Hepatocyte (in vitro differentiated cells): ENCODE data around the gene SDK1. TPM values are rescaled to one million over a fixed set of nuclear protein-coding genes. Genes with fewer than 3 reads are reported as not detected.

ENCODE experiments used
- DNase-seq: peaks from one replicate; pipeline ENCODE4 v3.0.0-alpha.2; 2016; ENCODE audit warnings: low spot score
- H2AFZ ChIP-seq: fragments of 200-600 bp; sonication (generic); 2 replicates; pipeline ENCODE4 v1.6.0; 2016; ENCODE audit warnings: antibody characterized with exemption, mild to moderate bottlenecking
- H3K27ac ChIP-seq: fragments of 200-600 bp; sonication (generic); 2 replicates; pipeline ENCODE4 v1.5.1; 2016; ENCODE audit warnings: mild to moderate bottlenecking
- H3K27me3 ChIP-seq: fragments of 200-600 bp; sonication (generic); 2 replicates; pipeline ENCODE4 v1.6.1; 2016
- H3K36me3 ChIP-seq: fragments of 200-600 bp; sonication (generic); replicated peaks from 2 replicates; pipeline ENCODE4 v1.5.1; 2016; ENCODE audit warnings: low read depth; ENCODE audit not compliant: insufficient read depth
- H3K4me1 ChIP-seq: fragments of 200-600 bp; sonication (generic); 2 replicates; pipeline ENCODE4 v1.5.1; 2016; ENCODE audit warnings: mild to moderate bottlenecking, moderate library complexity; ENCODE audit not compliant: insufficient read depth
- H3K4me2 ChIP-seq: fragments of 200-600 bp; sonication (generic); 2 replicates; pipeline ENCODE4 v1.6.0; 2016
- H3K4me3 ChIP-seq: fragments of 200-600 bp; sonication (generic); 2 replicates; pipeline ENCODE4 v1.5.1; 2016; ENCODE audit warnings: mild to moderate bottlenecking
- H3K79me2 ChIP-seq: fragments of 200-600 bp; sonication (generic); 2 replicates; pipeline ENCODE4 v1.6.0; 2017; ENCODE audit warnings: mild to moderate bottlenecking
- H3K9me2 ChIP-seq: fragments of 200-600 bp; sonication (generic); replicated peaks from 2 replicates; pipeline ENCODE4 v1.6.0; 2017; ENCODE audit warnings: mild to moderate bottlenecking; ENCODE audit not compliant: insufficient read depth
- H3K9me3 ChIP-seq: fragments of 200-600 bp; sonication (generic); 2 replicates; pipeline ENCODE4 v1.5.1; 2016; ENCODE audit warnings: low read depth, mild to moderate bottlenecking
- H4K20me1 ChIP-seq: fragments of 200-600 bp; sonication (generic); 2 replicates; pipeline ENCODE4 v1.6.0; 2016; ENCODE audit warnings: mild to moderate bottlenecking; ENCODE audit not compliant: insufficient read depth, poor library complexity, severe bottlenecking
- EZH2 ChIP-seq: fragments of 200-600 bp; sonication (generic); IDR thresholded peaks from 2 replicates; pipeline ENCODE4 v1.6.1; 2016; ENCODE audit warnings: antibody characterized with exemption, mild to moderate bottlenecking, borderline replicate concordance
- EZH2phosphoT487 ChIP-seq: fragments of 200-600 bp; sonication (generic); IDR thresholded peaks from one replicate; pipeline ENCODE4 v1.6.1; 2018; ENCODE audit warnings: antibody characterized with exemption, mild to moderate bottlenecking, low read depth, moderate library complexity; ENCODE audit not compliant: unreplicated experiment, severe bottlenecking
- WGBS: methylation state at CpG from one replicate; pipeline ENCODE4 v1.1.6; 2016; ENCODE audit warnings: low lambda C conversion rate; ENCODE audit errors: missing lambda C conversion rate; 5-methylcytosine and 5-hydroxymethylcytosine counted together
- polyA plus RNA-seq: library from polyadenylated mRNA; unstranded; fragments of >200 nt; fragmentation: Nextera tagmentation; extraction: Ambion mirVana; gene quantifications from 2 replicates; pipeline ENCODE4 v1.2.1, GENCODE V29; 2016
- total RNA-seq: library from RNA; depleted of rRNA; stranded (reverse); fragments of >200 nt; gene quantifications from 2 replicates; pipeline ENCODE4 v1.2.3, GENCODE V29; 2014
- TF ChIP-seq, protein P1 (sequence below): fragments of 200-600 bp; sonication (generic); IDR thresholded peaks from 2 replicates; pipeline ENCODE4 v1.5.1; 2016; ENCODE audit warnings: antibody characterized with exemption, mild to moderate bottlenecking; ENCODE audit not compliant: poor library complexity

SDK1 gene
- total and polyA plus RNA-seq, 2 experiments from 2014 or later, result 4.3 to 10.0 TPM

DNA sequence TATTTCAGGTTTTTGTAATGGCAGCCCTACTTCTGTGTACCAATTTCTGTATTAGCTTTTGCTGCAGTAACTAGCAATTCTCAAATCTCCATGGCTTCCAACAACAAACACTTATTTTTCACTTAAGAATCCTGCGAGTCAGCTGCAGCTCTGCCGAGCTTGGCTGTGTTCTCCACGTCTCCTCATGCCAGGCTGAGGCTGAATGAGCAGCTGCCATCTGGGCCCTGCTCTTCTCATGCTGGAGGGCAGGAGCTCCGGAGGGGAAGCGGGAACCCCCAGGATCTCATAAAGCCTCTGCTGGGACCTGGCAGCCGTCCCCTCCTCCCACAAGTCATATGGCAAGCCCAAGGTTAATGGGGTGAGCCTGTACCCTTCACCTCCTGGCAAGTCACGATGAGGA lies 591.1 kb downstream of the SDK1 start:
- Histone ChIP-seq H3K27me3 (no peaks in the 10 kb centered on the region), H3K4me2 (no peak overlapping the region), H2AFZ (no peak overlapping the region), H3K9me2 (no peaks in the 10 kb centered on the region), H3K4me1 (no peaks in the 10 kb centered on the region), H3K9me3 (no peaks in the 10 kb centered on the region), H3K36me3 (no peaks in the 10 kb centered on the region), H4K20me1 (no peaks in the 10 kb centered on the region), H3K79me2 (no peaks in the 10 kb centered on the region), H3K4me3 (no peak overlapping the region), H3K27ac (no peak overlapping the region)
- WGBS, result 89% methylated on average over 7 of the region's 7 CpGs
- TF ChIP-seq, protein P1, sequence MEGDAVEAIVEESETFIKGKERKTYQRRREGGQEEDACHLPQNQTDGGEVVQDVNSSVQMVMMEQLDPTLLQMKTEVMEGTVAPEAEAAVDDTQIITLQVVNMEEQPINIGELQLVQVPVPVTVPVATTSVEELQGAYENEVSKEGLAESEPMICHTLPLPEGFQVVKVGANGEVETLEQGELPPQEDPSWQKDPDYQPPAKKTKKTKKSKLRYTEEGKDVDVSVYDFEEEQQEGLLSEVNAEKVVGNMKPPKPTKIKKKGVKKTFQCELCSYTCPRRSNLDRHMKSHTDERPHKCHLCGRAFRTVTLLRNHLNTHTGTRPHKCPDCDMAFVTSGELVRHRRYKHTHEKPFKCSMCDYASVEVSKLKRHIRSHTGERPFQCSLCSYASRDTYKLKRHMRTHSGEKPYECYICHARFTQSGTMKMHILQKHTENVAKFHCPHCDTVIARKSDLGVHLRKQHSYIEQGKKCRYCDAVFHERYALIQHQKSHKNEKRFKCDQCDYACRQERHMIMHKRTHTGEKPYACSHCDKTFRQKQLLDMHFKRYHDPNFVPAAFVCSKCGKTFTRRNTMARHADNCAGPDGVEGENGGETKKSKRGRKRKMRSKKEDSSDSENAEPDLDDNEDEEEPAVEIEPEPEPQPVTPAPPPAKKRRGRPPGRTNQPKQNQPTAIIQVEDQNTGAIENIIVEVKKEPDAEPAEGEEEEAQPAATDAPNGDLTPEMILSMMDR, result no peak
- TF ChIP-seq EZH2phosphoT487 (no peak), EZH2 (no peak)
- DNase-seq, result no peak

DNA sequence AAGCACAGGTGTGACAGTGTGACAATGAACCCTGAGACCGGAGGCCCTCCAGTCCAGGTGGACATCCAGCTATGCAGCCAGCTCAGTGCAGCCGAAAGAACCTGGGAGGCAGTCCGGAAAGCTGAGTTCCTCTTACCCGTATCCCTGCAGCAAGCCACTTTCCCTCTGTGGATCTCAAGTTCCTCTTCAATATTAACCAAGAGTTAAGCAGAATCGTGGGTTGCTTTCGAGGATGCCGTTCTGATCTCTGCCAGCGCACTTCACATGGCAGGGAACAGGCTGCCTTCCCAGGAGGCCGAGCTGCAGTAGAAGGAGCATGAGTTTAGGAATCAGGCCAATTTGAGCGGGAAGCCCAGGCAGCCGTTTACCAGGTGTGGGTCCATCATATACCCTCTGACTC lies 591.6 kb downstream of the SDK1 start:
- DNase-seq, result no peak
- no peak overlapping the region for H3K4me3 ChIP-seq
- H4K20me1 ChIP-seq, result no peaks in the 10 kb centered on the region
- H3K27ac ChIP-seq, result no peak overlapping the region
- no peak overlapping the region for H3K4me2 ChIP-seq
- H3K4me1 ChIP-seq, result no peaks in the 10 kb centered on the region
- 89% methylated on average over 11 of the region's 11 CpGs for WGBS
- no peaks in the 10 kb centered on the region for H3K27me3 ChIP-seq
- TF ChIP-seq, protein P1, result no peak
- no peak for TF ChIP-seq EZH2phosphoT487
- TF ChIP-seq EZH2, result no peak
- H3K9me3 ChIP-seq, result no peaks in the 10 kb centered on the region
- H3K9me2 ChIP-seq, result no peaks in the 10 kb centered on the region
- H3K36me3 ChIP-seq, result no peaks in the 10 kb centered on the region
- H2AFZ ChIP-seq, result no peak overlapping the region
- H3K79me2 ChIP-seq, result no peaks in the 10 kb centered on the region

DNA sequence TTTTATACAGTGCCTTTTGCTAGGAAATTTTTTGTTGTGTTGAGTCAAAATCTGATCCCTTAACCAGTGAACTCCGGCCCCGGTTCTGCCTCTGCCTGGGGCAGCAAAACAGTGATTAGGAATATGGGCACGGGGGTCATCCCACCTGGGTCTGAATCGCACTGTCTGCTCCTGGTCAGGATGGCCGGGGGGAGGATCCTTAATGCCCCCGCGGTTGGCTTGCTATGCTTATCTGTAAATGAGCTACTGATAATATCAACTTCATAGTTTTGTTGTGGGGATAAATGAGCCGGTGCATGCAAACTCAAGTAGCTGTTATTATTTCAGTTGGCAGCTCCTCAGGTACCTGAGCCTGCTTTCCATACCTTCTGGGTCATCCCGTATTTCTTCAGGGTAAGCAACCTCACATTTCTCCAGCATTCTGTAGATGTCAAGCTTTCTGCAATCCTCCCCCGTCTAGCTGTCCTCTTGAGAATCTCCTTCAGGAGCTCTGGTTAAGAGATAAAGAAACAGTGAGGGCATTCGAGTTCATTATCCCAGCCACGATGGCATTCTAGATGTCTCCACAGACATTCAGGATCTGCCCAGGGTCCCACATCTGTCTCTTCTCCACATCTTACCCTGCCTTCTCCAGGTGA lies 592.2 kb downstream of the SDK1 start:
- Histone ChIP-seq H3K4me2 (no peak overlapping the region), H3K4me3 (no peak overlapping the region), H3K79me2 (no peaks in the 10 kb centered on the region), H2AFZ (no peak overlapping the region), H4K20me1 (no peaks in the 10 kb centered on the region), H3K9me3 (no peaks in the 10 kb centered on the region), H3K9me2 (no peaks in the 10 kb centered on the region), H3K27me3 (no peaks in the 10 kb centered on the region), H3K36me3 (no peaks in the 10 kb centered on the region), H3K4me1 (no peaks in the 10 kb centered on the region), H3K27ac (no peak overlapping the region)
- TF ChIP-seq, protein P1, result no peak
- TF ChIP-seq EZH2 (no peak), EZH2phosphoT487 (no peak)
- no peak for DNase-seq
- 81% methylated on average over 12 of the region's 12 CpGs for WGBS
